ENCODE measurements around the gene GRIA1.

GRIA1 gene

GRCh38 chr5:153490118-153491037 lies at the start of gene GRIA1:
Gene GRIA1, plus strand, starts transcription at chr5:153490670.
- DNase-seq (ENCODE audit: low spot score) = peak; percentile 48

DNA sequence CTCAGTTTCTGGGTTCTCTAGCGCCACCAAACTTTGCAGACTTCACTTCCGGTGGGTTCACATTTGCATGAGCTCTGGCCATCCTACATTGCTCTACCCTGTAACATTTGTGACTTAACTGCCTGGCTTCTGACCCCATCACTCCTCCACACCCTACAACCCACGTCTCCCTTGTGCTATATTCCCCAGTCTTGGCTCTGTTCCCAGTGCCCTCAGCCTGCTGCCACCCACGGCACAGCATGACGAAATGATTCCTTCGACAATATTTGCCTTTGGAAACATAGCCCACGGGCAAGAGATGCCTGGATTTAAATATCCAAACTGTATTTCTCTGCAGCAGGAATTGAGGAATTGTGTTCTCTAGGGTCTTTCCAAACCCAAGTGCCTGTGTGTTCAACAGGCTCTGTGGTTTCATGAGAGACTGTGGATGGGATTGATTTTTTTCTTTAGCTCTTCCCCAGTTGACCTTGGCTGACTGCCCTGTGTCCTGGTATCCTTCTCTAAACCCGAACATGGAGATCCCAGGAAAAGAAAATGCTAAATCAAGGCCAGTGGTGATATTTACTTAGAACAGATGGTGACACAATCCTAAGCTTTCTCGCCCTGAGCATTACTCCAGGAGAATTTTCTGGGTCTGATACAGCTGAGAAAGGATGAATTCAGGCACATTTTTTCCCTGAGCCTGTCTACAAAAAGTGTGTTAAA lies 44.4 kb upstream of the GRIA1 start:
- DNase-seq (ENCODE audit: low spot score) = no peak

DNA sequence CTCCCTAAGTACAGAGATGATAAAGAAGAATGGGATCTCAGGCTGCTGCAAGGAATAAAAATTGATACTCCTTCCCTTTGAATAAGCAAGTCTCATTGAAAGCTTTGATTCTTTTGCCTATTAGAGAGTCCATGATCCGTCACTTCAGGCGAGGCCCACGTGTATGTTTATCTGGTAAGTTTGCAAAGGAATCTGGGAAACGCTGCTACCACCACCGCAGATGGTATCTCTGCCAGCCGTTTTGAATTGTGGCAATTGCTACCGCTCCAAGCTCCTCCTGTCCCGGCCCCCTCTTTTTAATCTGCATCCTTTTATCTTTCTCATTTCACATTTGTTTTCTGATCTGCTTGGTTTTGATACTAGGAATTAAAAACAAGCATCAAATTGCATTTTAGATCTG lies 42.9 kb upstream of the GRIA1 start:
- DNase-seq (ENCODE audit: low spot score) = no peak

DNA sequence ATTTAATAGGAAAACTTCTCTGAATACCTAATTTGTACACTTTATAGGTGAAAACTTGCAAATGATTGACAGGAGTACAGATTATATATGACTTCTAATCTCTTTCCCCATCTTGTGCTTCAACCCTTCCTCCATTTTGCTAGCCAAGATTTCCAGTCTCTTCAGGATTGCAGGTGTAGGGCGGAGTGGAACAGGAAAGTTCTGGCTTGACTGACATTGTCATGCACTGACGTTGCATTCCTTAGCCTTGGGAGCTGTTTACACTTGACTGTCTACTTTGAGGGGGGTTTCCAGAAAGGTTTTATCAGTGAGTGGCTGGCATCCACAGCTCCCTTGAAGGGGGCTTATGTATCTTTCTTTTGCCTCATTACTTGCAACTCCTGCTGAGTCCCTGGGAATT lies 34.1 kb upstream of the GRIA1 start:
- DNase-seq (ENCODE audit: low spot score) = no peak

- no peak for DNase-seq (ENCODE audit: low spot score)
Observed at GRCh38 chr5:153456993-153457392, 33.5 kb upstream of the GRIA1 start.

- DNase-seq (ENCODE audit: low spot score) = no peak
Observed at GRCh38 chr5:153458268-153458667, 32.2 kb upstream of the GRIA1 start.

- no peak for DNase-seq (ENCODE audit: low spot score)
Observed at GRCh38 chr5:153459051-153459743, 31.3 kb upstream of the GRIA1 start.

GRCh38 chr5:153460421-153460820 lies 30.0 kb upstream of the GRIA1 start:
- peak; percentile 17 for DNase-seq (ENCODE audit: low spot score)

GRCh38 chr5:153461341-153461740 lies 29.1 kb upstream of the GRIA1 start:
- DNase-seq (ENCODE audit: low spot score) = no peak

- peak; percentile 27 for DNase-seq (ENCODE audit: low spot score)
Observed at GRCh38 chr5:153463806-153464205, 26.7 kb upstream of the GRIA1 start.

- no peak for DNase-seq (ENCODE audit: low spot score)
Observed at GRCh38 chr5:153467546-153467945, 22.9 kb upstream of the GRIA1 start.

- no peak for DNase-seq (ENCODE audit: low spot score)
Observed at GRCh38 chr5:153469423-153469822, 21.0 kb upstream of the GRIA1 start.

DNA sequence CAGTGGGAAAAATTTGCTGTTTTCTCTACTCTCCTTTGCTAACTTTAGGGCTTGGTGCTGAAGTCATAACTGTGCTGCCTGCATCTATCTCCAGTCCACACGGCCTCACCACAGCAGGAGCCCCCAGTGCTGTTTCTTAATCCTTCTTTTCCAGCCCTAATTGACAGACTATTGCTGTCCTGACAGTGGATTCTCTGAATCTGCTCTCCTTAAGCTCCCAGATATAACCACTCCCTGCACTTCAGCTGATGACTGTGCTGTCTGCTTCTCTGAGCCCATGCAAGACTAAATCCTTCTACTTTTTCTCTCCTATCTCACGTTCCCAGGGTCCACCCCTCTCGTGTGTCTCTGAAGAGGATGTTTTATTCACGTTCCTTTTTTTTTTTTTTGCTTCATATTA lies 19.7 kb upstream of the GRIA1 start:
- DNase-seq (ENCODE audit: low spot score) = no peak

DNA sequence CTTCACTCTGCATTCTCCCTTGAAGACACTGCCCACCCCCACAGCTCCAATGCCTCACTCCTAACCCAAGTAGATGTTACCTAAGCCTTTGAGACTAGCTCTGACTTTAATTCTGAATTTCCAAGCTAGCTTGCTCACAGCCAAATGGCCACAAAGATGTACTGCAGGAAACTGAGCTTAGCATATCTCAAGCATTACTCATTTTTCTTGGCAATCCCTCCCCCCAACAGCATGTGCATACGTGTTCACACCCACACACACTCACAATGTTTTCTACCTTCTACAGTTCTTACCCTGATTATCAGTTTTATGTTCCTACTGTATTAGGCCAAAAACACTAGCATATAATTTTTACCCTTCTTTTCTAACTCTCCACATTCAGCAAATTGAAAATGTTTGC lies 13.7 kb upstream of the GRIA1 start:
- peak; percentile 76 for DNase-seq (ENCODE audit: low spot score)

DNA sequence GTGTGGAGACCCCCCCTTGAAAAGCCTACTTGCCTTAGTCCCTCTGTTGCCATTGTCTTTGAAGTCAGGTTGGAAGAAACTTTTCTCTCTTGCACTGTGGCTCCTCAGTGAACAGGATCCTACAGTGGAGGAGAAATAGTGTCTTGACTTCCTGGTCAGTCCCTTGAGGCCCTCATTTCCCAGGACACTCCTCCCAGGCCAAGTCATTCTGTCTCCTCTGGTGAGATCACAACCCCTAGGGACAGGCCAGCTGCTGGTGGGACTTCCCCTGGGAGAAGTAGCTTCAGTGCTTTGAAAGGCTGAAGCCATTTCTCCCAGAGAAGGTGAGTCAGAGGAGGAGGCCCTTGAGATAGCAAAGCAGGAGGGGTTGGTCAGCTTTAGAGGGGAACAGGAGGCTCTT lies 10.1 kb upstream of the GRIA1 start:
- peak; percentile 41 for DNase-seq (ENCODE audit: low spot score)

DNA sequence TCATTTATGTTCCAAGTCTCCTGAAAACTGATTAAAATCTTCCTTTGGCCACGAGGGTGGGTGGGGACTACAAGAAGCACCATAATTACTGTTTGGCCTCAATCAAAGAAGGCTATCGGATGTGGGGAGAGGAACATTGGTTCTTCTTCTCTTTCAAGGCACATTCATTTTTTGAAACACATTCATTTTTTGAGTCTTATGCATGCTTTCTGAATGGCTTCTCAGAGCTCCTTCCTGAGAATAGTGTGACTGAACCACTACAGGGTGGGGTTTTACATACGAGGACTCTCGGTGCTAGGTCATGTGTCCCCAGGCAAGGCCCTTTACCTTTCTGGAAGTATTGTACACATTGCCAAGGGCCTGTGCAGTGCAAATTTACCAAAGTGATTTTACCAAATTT lies 7.0 kb upstream of the GRIA1 start:
- no peak for DNase-seq (ENCODE audit: low spot score)

DNA sequence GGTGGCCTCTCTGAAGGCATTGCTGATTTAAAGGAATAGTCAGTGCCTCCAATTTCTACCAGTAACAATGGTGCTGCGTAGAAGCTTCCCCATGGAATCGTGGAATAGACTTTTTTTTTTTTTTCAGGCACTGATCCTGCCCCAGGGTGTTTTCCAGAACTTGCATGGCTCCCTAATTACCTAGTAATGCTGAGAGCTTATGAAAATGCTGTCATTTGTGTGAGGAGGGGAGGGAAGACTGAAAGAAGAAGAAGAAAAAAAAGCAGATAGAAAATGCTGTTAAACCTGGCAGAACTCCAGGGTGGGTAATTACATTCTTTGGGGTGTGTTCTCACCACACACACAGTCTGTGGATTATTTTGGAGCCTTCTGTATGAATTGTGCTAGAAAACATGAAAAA lies 4.8 kb upstream of the GRIA1 start:
- DNase-seq (ENCODE audit: low spot score) = no peak

DNA sequence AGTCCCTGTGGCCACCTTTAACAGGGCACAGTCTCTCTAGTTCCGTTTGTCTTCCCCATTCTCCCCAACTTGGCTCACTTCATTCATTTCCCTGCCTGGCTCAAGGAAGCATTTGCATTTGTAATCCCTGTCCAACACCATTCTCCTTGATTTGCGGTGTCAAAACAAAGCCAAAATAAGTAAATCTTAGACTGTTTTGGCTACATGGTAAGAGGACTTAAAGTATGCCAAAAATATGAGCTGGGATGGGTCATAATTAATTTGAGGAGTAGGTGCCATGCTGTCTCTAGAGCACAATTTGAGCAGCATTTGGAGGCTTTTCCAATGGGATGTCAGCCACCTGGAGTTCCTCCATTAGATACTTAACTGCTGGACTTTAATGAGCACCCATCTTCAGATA lies 3.7 kb upstream of the GRIA1 start:
- DNase-seq (ENCODE audit: low spot score) = no peak

DNA sequence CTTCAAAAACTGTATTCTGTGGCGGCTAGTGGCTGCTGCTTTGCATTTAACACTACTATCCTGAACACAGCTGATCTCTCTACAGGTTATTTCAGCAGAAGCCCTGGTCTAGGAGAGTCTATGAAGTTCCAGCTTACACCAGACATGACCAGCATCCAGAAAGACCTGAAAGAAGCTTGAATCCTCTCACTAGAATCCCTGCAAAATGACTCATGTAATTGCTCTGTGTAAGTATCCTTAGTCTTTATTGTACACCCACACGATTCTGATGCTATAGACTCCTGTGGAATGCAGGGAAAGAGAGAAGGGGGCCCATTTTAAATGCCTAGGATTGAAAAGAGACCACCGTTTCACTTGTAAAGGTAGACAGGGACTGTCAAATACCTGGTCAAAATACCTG lies 859 bp upstream of the GRIA1 start:
- DNase-seq (ENCODE audit: low spot score) = peak; percentile 40

- no peak for DNase-seq (ENCODE audit: low spot score)
Observed at GRCh38 chr5:153491038-153491744, 721 bp downstream of the GRIA1 start.

DNA sequence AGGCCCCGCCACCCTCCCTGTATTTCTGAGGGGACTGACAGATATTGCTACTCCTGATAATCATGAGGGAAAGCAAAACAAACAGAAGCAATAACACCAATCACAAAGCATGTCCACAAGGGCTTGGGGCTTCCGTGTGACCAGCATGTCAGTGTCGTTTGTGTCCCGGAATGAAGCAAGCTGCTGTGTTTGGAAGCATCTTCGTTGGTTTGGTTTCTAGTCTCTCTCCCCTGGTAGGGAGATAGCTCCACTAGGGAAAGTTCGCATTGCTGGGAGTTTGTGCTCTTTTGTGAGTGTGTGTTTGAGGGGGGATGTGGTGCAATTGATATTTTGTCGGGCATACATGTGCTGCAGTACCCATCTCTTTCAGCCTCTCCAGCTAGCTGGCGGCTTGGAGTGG lies 1.4 kb downstream of the GRIA1 start:
- no peak for DNase-seq (ENCODE audit: low spot score)

DNA sequence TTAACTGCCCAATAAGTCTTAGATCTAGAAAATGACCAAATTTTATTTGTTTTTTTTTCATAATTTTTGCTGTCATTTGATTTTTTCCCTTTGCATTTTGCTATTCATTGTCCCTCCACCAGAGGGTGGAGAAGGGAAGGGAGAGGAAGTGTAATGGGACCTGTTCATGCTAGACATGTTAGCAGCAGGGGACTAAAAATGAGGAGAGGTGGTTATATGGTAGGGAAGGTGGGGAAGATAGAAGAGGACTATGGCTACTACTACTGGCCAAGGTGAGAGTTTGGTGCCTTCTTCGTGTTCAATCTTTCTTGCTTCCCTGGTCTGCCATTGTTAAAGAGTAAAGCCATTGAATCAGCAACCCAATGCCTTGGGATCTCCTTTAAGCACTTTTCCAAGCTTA lies 6.4 kb downstream of the GRIA1 start:
- DNase-seq (ENCODE audit: low spot score) = peak; percentile 54
